H7 (cell line): ENCODE data around the gene MPPED2. TPM values are rescaled to one million over a fixed set of nuclear protein-coding genes. Genes with fewer than 3 reads are reported as not detected.

Experiments
- DNase-seq: peaks from one replicate; pipeline ENCODE4 v3.0.0; 2012
- H3K27me3 ChIP-seq: 2 replicates; pipeline ENCODE4 v1.6.0; 2011; ENCODE audit warnings: mild to moderate bottlenecking, low read length; ENCODE audit not compliant: control insufficient read depth, insufficient read depth
- H3K36me3 ChIP-seq: replicated peaks from 2 replicates; pipeline ENCODE4 v1.5.1; 2011; ENCODE audit warnings: low read length; ENCODE audit not compliant: control insufficient read depth, insufficient read depth
- H3K4me3 ChIP-seq: 2 replicates; pipeline ENCODE4 v1.5.1; 2011; ENCODE audit warnings: low read depth, mild to moderate bottlenecking, control low read depth, low read length, moderate library complexity; ENCODE audit not compliant: insufficient read depth
- total RNA-seq: library from RNA; depleted of rRNA; stranded (reverse); fragments of >200 nt; shearing (Covaris generic); gene quantifications from 2 replicates; pipeline ENCODE4 v1.2.3, GENCODE V29; 2014

The MPPED2 gene
- total RNA-seq, 1 experiment from 2014 or later, result 0.48 TPM

DNA sequence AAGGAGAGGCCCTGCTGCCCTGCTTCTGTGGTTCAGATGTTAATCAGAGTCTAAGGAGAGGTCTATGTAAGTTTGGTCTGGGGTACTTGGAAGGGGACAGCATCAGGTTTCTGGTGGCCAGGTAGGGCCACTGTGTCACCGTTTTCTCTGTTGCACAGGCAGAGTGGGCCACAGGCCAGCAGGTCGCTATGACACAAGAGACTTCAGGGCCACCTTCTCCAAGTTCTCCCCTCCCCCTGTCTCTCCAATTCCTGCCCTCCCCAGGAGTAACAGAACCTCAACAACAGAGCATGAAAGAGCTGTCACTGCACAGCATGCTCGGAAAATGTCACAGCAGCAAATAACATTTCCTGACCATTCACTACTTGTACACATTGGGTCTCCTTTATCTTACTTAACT lies 58.6 kb downstream of the MPPED2 start:
- Histone ChIP-seq H3K36me3 (no peaks in the 10 kb centered on the region), H3K27me3 (no peaks in the 10 kb centered on the region), H3K4me3 (no peak overlapping the region)
- no peak for DNase-seq

GRCh38 chr11:30526558-30526957 lies 59.6 kb downstream of the MPPED2 start:
- DNase-seq, result no peak
- Histone ChIP-seq H3K4me3 (no peak overlapping the region), H3K36me3 (no peaks in the 10 kb centered on the region), H3K27me3 (no peaks in the 10 kb centered on the region)

GRCh38 chr11:30522536-30523243 lies 63.5 kb downstream of the MPPED2 start:
- Histone ChIP-seq H3K36me3 (no peaks in the 10 kb centered on the region), H3K27me3 (no peaks in the 10 kb centered on the region), H3K4me3 (no peak overlapping the region)
- DNase-seq, result no peak

GRCh38 chr11:30521297-30522071 lies 64.7 kb downstream of the MPPED2 start:
- Histone ChIP-seq H3K4me3 (no peak overlapping the region), H3K36me3 (no peaks in the 10 kb centered on the region), H3K27me3 (no peaks in the 10 kb centered on the region)
- no peak for DNase-seq

- Histone ChIP-seq H3K4me3 (no peak overlapping the region), H3K36me3 (no peaks in the 10 kb centered on the region), H3K27me3 (no peaks in the 10 kb centered on the region)
- no peak for DNase-seq
These were observed 73.1 kb downstream of the MPPED2 start for GRCh38 chr11:30513087-30513486.

GRCh38 chr11:30511408-30511807 lies 74.7 kb downstream of the MPPED2 start:
- H3K27me3 ChIP-seq, result no peaks in the 10 kb centered on the region
- no peak overlapping the region for H3K4me3 ChIP-seq
- no peaks in the 10 kb centered on the region for H3K36me3 ChIP-seq
- no peak for DNase-seq

DNA sequence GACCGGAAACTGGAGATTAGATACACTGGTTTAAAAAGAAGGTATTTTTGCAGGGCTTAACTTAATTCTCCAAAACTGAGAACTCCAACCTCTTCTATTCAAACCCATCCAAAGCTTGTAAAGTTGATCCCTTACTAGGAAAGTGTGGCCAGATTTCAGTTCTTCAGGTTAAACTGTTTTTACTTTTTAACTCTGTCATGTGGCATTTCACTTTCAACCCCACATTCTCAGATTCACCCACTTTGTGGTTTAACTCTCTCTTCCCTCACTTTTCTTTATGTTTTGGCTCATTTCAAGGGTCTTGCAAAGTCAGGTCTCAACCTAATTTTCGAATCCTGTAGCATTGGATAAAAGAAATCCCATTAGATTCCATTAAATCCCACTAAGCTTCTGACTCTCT lies 75.4 kb downstream of the MPPED2 start:
- Histone ChIP-seq H3K36me3 (no peaks in the 10 kb centered on the region), H3K27me3 (no peaks in the 10 kb centered on the region), H3K4me3 (no peak overlapping the region)
- DNase-seq, result no peak

DNA sequence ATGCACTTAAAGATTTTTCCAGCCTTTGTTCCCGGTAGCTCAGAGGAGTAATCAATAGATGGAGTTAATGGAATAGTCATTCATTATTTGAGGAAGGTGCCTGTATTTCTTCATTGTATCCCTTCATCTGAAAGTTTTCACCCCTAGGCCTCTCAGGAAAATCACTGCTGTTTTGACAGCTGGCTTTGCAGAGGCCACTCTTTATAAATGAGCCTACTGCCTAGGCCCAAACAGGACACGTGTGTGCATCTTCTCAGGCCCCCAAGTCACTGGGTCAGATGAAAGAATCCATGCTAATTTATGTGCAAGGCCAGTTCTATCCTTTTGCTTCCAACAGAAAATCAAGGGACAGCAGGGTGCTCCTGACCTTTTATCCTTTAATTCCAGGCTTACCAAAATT lies 76.8 kb downstream of the MPPED2 start:
- H3K27me3 ChIP-seq, result no peaks in the 10 kb centered on the region
- H3K4me3 ChIP-seq, result no peak overlapping the region
- no peak for DNase-seq

GRCh38 chr11:30508594-30508993 lies 77.6 kb downstream of the MPPED2 start:
- Histone ChIP-seq H3K4me3 (no peak overlapping the region), H3K36me3 (no peaks in the 10 kb centered on the region), H3K27me3 (no peaks in the 10 kb centered on the region)
- no peak for DNase-seq

More for the DNA sequence above, 76.8 kb downstream of the MPPED2 start:
- no peaks in the 10 kb centered on the region for H3K36me3 ChIP-seq

GRCh38 chr11:30505603-30506002 lies 80.5 kb downstream of the MPPED2 start:
- no peak for DNase-seq
- Histone ChIP-seq H3K27me3 (no peaks in the 10 kb centered on the region), H3K4me3 (no peak overlapping the region), H3K36me3 (no peaks in the 10 kb centered on the region)

- Histone ChIP-seq H3K4me3 (no peak overlapping the region), H3K27me3 (no peaks in the 10 kb centered on the region), H3K36me3 (no peaks in the 10 kb centered on the region)
- DNase-seq, result no peak
These were observed 81.7 kb downstream of the MPPED2 start for GRCh38 chr11:30504468-30504867.

- H3K36me3 ChIP-seq, result no peaks in the 10 kb centered on the region
- no peak overlapping the region for H3K4me3 ChIP-seq
- H3K27me3 ChIP-seq, result no peaks in the 10 kb centered on the region
- no peak for DNase-seq
These were observed 83.0 kb downstream of the MPPED2 start for GRCh38 chr11:30503156-30503555.

DNA sequence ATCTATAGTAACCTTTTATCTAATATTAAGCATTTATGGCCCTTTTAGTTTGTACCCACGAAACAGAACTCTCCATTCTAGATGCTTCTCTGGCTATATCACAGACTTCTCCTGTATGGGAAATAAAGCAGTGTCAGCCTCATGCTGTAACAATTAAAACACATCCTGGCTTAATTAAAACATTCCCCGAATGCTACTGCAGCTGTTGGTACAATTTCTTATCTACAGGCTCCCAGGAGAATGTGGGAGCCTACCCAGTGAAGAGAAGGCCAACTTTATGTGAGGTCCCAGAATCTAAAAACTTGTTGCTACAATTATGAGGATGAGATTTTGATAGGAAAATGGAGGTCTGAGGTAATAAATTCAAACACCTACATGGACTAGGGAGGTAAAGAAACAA lies 83.8 kb downstream of the MPPED2 start:
- no peaks in the 10 kb centered on the region for H3K27me3 ChIP-seq
- H3K36me3 ChIP-seq, result no peaks in the 10 kb centered on the region
- H3K4me3 ChIP-seq, result no peak overlapping the region
- DNase-seq, result no peak

DNA sequence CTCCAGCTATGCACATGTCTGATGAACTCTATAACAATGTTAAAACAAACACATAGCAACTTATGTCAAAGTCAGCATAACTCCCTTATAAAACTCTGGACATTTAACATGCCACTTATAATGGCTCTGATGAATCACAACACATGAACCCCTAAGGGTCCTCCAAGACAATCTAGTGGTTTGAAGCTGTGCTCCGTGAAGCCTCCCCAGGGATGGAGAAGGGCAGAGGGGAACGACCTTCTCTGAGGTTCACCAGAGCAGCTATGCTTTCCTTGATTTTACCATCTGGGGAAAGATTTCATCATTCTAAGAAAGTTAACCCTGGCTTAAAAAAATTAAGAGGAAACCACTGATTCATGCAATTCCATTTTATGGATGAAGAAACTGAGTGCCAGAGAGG lies 84.4 kb downstream of the MPPED2 start:
- Histone ChIP-seq H3K27me3 (no peaks in the 10 kb centered on the region), H3K36me3 (no peaks in the 10 kb centered on the region), H3K4me3 (no peak overlapping the region)
- no peak for DNase-seq

GRCh38 chr11:30499940-30500339 lies 86.2 kb downstream of the MPPED2 start:
- no peaks in the 10 kb centered on the region for H3K27me3 ChIP-seq
- no peak for DNase-seq
- no peaks in the 10 kb centered on the region for H3K36me3 ChIP-seq
- H3K4me3 ChIP-seq, result no peak overlapping the region
